K562 (cell line): Measurements from ENCODE around the gene LRRC7. TPM values are rescaled to one million over a fixed set of nuclear protein-coding genes. Genes with fewer than 3 reads are reported as not detected.
A peak's percentile ranks its signal among the peaks of the same experiment; 100 is the strongest.

Experiments used
- CREBBP ChIP-seq: IDR thresholded peaks from one replicate; pipeline ENCODE4 v1.6.1; 2012; ENCODE audit warnings: low read depth, mild to moderate bottlenecking, control low read depth, inconsistent platforms, low read length
- ESRRA ChIP-seq: fragments of 450-650 bp; IDR thresholded peaks from 2 replicates; pipeline ENCODE4 v1.6.1; 2014; ENCODE audit warnings: low read depth, mild to moderate bottlenecking, moderate library complexity, borderline replicate concordance
- ESRRB ChIP-seq: fragments of 250-450 bp; sonication (Bioruptor Pico); IDR thresholded peaks from 2 replicates; pipeline ENCODE4 v1.5.0; 2020; ENCODE audit warnings: mild to moderate bottlenecking, moderate library complexity, borderline replicate concordance
- MTA3 ChIP-seq: fragments of 450-650 bp; formaldehyde crosslinking; IDR thresholded peaks from 2 replicates; pipeline ENCODE4 v1.6.1; 2017; ENCODE audit warnings: mild to moderate bottlenecking, borderline replicate concordance
- NFRKB ChIP-seq: fragments of 450-650 bp; IDR thresholded peaks from 2 replicates; pipeline ENCODE4 v1.6.1; 2016; ENCODE audit warnings: low read depth
- PHF21A ChIP-seq: fragments of 450-650 bp; IDR thresholded peaks from 2 replicates; pipeline ENCODE4 v1.6.1; 2017; ENCODE audit warnings: low read depth, borderline replicate concordance
- TBP ChIP-seq: optimal IDR thresholded peaks from 2 replicates; pipeline ENCODE3; 2011; ENCODE audit warnings: low read depth, low read length, improper control_type of control experiment
- TFAM ChIP-seq: fragments of 250-450 bp; sonication (Bioruptor Pico); conservative IDR thresholded peaks from 2 replicates; pipeline ENCODE4 v1.5.0; 2021; ENCODE audit warnings: mild to moderate bottlenecking, moderate library complexity
- ZBTB40 ChIP-seq, 2 experiments: fragments of 450-650 bp in 1 of 2; sonication (generic) in 1 of 2; formaldehyde crosslinking in 1 of 2; IDR thresholded peaks; 2 replicates each; pipeline versions ENCODE4 v1.7.1 to v1.9.0; 2016 to 2022; ENCODE audit warnings: inconsistent platforms in 1 of 2, mild to moderate bottlenecking in 1 of 2, missing genetic modification reagents in 1 of 2
- ZFP36 ChIP-seq: fragments of 150-350 bp; IDR thresholded peaks from 2 replicates; pipeline ENCODE4 v1.6.1; 2018; ENCODE audit warnings: low read length, low read depth; ENCODE audit not compliant: partially characterized antibody
- ZNF239 ChIP-seq: fragments of 250-450 bp; sonication (Bioruptor Pico); IDR thresholded peaks from 2 replicates; pipeline ENCODE4 v1.4.0; 2020; ENCODE audit warnings: mild to moderate bottlenecking
- polyA plus RNA-seq, 8 experiments: library from polyadenylated mRNA; depleted of rRNA in 4 of 8; stranded (reverse) in 5 of 8; unstranded in 3 of 8; fragments of >200 nt; fragmentation: Nextera tagmentation in 2 of 8; fragmentation: Illumina TruSeq in 1 of 8; extraction: Ambion mirVana in 2 of 8; extraction: Trizol in 1 of 8; gene quantifications; 2 replicates each; pipeline versions ENCODE4 v1.2.1 to v1.2.3, GENCODE V29; 2011 to 2014; ENCODE audit warnings: inconsistent platforms in 1 of 8, missing spikeins in 1 of 8
- total RNA-seq, 7 experiments: library from RNA; depleted of rRNA in 6 of 7; stranded (reverse); fragments of >200 nt in 6 of 7; fragmentation: Illumina TruSeq in 2 of 7; extraction: Trizol in 2 of 7; gene quantifications; 2 replicates each; pipeline versions ENCODE4 v1.2.1 to v1.2.3, GENCODE V29; 2011 to 2021; ENCODE audit warnings: low replicate concordance in 1 of 7
- TF ChIP-seq, protein P1 (sequence below), 2 experiments: fragments of 250-450 bp in 1 of 2; fragments of 450-650 bp in 1 of 2; sonication (Bioruptor Pico) in 1 of 2; IDR thresholded peaks; 2 replicates each; pipeline versions ENCODE4 v1.6.1 to v1.8.0; 2016 to 2021; ENCODE audit warnings: mild to moderate bottlenecking in 2 of 2, moderate library complexity in 2 of 2, missing compliant biosample characterization in 1 of 2, missing genetic modification characterization in 1 of 2
- TF ChIP-seq, protein P2 (sequence below): fragments of 450-650 bp; formaldehyde crosslinking; IDR thresholded peaks from 2 replicates; pipeline ENCODE4 v1.4.0; 2020; ENCODE audit warnings: mild to moderate bottlenecking, mixed read lengths
- TF ChIP-seq, protein P3 (sequence below): fragments of 450-650 bp; IDR thresholded peaks from one replicate; pipeline ENCODE4 v1.6.1; 2018; ENCODE audit warnings: mild to moderate bottlenecking, moderate library complexity; ENCODE audit not compliant: partially characterized antibody

The LRRC7 gene
- total and polyA plus RNA-seq, 9 of the 15 experiments (the other 6 are each of a cell fraction or from before 2014, with no cell fraction given): 0.09 to 0.94 (median 0.49) TPM

GRCh38 chr1:70041317-70042045 lies 473.8 kb downstream of the LRRC7 start (continued):
- TF ChIP-seq ESRRA (peak; percentile 32; the same call in 1 of the 2 replicates), ZNF239 (CRISPR knock-in tag) (no peak), ESRRB (CRISPR knock-in tag) (no peak), CREBBP (no peak), TBP (no peak), TFAM (CRISPR knock-in tag) (no peak), PHF21A (no peak), NFRKB (peak; percentile 26; the same call in 1 of the 2 replicates), MTA3 (no peak), ZBTB40 (IDR thresholded peaks at IDR 0.05) (no peak), ZBTB40 (CRISPR knock-in tag; IDR thresholded peaks at IDR 0.05) (no peak), ZFP36 (no peak)
- TF ChIP-seq, protein P1, sequence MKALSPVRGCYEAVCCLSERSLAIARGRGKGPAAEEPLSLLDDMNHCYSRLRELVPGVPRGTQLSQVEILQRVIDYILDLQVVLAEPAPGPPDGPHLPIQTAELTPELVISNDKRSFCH (CRISPR knock-in tag; IDR thresholded peaks at IDR 0.05): no peak; the same call in 1 of the 2 replicates
- TF ChIP-seq, protein P1 (tag; IDR thresholded peaks at IDR 0.05): no peak
- TF ChIP-seq, protein P2, sequence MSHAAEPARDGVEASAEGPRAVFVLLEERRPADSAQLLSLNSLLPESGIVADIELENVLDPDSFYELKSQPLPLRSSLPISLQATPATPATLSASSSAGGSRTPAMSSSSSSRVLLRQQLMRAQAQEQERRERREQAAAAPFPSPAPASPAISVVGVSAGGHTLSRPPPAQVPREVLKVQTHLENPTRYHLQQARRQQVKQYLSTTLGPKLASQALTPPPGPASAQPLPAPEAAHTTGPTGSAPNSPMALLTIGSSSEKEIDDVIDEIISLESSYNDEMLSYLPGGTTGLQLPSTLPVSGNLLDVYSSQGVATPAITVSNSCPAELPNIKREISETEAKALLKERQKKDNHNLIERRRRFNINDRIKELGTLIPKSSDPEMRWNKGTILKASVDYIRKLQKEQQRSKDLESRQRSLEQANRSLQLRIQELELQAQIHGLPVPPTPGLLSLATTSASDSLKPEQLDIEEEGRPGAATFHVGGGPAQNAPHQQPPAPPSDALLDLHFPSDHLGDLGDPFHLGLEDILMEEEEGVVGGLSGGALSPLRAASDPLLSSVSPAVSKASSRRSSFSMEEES: no peak
- TF ChIP-seq, protein P3, sequence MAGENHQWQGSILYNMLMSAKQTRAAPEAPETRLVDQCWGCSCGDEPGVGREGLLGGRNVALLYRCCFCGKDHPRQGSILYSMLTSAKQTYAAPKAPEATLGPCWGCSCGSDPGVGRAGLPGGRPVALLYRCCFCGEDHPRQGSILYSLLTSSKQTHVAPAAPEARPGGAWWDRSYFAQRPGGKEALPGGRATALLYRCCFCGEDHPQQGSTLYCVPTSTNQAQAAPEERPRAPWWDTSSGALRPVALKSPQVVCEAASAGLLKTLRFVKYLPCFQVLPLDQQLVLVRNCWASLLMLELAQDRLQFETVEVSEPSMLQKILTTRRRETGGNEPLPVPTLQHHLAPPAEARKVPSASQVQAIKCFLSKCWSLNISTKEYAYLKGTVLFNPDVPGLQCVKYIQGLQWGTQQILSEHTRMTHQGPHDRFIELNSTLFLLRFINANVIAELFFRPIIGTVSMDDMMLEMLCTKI: no peak
